OCI-LY7 (cell line): ENCODE results near the gene CALU.

Experiments
- CTCF ChIP-seq: fragments of 200-600 bp; sonication (generic); conservative IDR thresholded peaks from 2 replicates; pipeline ENCODE4 v1.5.1; 2014; ENCODE audit warnings: mild to moderate bottlenecking, antibody characterized with exemption, low read length, moderate library complexity, mixed read lengths
- EZH2phosphoT487 ChIP-seq: fragments of 200-600 bp; sonication (generic); IDR thresholded peaks from 2 replicates; pipeline ENCODE4 v1.6.1; 2018; ENCODE audit warnings: low read depth, borderline replicate concordance, mild to moderate bottlenecking, mixed run types, antibody characterized with exemption, low read length, moderate library complexity, mixed read lengths

GRCh38 chr7:128708235-128708634, 30.9 kb upstream of the CALU start:
- no peak for TF ChIP-seq CTCF
- TF ChIP-seq EZH2phosphoT487, result no peak
